ENCODE data around the gene LPAR1.

The LPAR1 gene

DNA sequence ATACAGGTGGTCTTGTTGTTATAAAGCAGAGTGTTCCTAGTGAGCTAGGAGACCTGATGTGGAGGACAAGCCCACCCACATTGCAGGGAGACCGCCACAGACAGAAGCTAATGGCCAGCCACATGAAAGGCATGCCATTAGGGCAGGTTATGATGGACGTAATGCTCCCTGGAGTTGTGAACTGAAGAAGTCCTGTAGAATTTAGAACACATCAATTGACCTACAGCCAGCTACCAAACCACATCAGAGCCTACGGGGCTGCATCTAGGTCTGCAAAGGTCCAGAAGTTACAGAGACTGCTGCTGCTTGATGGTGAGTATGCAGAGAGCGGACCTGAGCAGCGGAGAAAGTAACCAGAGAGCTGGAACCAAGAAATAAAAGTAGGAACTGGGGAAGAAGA lies 116.6 kb downstream of the LPAR1 start:
- intact Hi-C loops (cut with DNase I; ENCODE audit: low total_unique reads): no loop called here
- no peak overlapping the region for H3K27ac ChIP-seq
- TF ChIP-seq, protein P1, sequence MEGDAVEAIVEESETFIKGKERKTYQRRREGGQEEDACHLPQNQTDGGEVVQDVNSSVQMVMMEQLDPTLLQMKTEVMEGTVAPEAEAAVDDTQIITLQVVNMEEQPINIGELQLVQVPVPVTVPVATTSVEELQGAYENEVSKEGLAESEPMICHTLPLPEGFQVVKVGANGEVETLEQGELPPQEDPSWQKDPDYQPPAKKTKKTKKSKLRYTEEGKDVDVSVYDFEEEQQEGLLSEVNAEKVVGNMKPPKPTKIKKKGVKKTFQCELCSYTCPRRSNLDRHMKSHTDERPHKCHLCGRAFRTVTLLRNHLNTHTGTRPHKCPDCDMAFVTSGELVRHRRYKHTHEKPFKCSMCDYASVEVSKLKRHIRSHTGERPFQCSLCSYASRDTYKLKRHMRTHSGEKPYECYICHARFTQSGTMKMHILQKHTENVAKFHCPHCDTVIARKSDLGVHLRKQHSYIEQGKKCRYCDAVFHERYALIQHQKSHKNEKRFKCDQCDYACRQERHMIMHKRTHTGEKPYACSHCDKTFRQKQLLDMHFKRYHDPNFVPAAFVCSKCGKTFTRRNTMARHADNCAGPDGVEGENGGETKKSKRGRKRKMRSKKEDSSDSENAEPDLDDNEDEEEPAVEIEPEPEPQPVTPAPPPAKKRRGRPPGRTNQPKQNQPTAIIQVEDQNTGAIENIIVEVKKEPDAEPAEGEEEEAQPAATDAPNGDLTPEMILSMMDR (IDR thresholded peaks at IDR 0.05): no peak
- no peaks in the 10 kb centered on the region for H3K27me3 ChIP-seq
- no peak overlapping the region for H3K4me3 ChIP-seq
- H3K4me1 ChIP-seq: peaks cover 0 to 43% (median 9%) of the 10 kb centered on the region in 4 donors
- H3K36me3 ChIP-seq: no peaks in the 10 kb centered on the region
- H3K9me3 ChIP-seq: no peaks in the 10 kb centered on the region
- DNase-seq: no peak

DNA sequence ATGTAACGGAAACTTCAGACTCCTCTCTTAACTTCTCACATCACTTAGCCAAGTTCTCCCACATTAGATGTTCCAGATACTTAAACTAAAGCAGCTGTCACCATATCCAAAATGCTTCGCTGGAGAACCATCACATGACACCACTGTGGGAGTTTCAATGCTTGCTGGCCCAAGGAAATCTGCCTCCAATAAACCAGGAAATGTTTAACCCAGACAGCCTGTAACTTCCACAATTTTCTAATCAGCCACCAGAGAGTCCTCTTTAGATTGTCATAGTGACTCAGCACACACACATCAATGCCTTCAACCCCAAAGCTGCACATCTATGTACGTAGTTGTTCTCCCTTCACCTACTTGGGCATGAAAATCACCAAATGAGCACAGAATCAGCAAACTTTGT lies 118.7 kb downstream of the LPAR1 start:
- intact Hi-C loops (cut with DNase I; ENCODE audit: low total_unique reads): no loop called here
- Histone ChIP-seq H3K27ac (peak overlapping the region in 1 of 2 donors; percentile 20), H3K36me3 (no peaks in the 10 kb centered on the region), H3K4me1 (peaks cover 0 to 43% (median 9%) of the 10 kb centered on the region in 4 donors), H3K27me3 (no peaks in the 10 kb centered on the region), H3K4me3 (no peak overlapping the region), H3K9me3 (no peaks in the 10 kb centered on the region)
- no peak for DNase-seq
- TF ChIP-seq, protein P1 (IDR thresholded peaks at IDR 0.05): no peak

DNA sequence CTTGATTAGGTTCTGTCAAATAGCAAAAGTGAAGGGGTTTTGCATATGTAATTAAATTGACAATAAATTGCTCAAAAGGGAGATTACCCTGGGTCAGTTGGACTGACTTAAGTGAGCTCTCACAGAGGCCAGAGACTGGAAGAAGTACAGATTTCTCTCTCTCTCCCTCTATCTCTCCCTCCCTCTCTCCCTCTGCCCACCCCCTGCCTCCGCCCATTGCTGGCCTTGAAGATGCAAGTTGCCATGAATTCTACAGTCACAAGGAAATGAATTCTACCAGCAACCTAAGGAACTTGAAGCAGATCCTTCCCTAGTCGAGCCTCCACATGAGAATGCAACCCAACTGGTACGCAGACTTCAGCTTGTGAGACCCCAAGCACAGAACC lies 119.2 kb downstream of the LPAR1 start:
- no peak for DNase-seq
- H3K4me1 ChIP-seq: peaks cover 0 to 49% (median 10%) of the 10 kb centered on the region in 4 donors
- no peaks in the 10 kb centered on the region for H3K27me3 ChIP-seq
- no peak overlapping the region for H3K4me3 ChIP-seq
- intact Hi-C loops (cut with DNase I; ENCODE audit: low total_unique reads): no loop called here
- H3K27ac ChIP-seq: peak overlapping the region in 1 of 2 donors; percentile 30
- no peaks in the 10 kb centered on the region for H3K36me3 ChIP-seq
- H3K9me3 ChIP-seq: no peaks in the 10 kb centered on the region
- TF ChIP-seq, protein P1 (IDR thresholded peaks at IDR 0.05): no peak

DNA sequence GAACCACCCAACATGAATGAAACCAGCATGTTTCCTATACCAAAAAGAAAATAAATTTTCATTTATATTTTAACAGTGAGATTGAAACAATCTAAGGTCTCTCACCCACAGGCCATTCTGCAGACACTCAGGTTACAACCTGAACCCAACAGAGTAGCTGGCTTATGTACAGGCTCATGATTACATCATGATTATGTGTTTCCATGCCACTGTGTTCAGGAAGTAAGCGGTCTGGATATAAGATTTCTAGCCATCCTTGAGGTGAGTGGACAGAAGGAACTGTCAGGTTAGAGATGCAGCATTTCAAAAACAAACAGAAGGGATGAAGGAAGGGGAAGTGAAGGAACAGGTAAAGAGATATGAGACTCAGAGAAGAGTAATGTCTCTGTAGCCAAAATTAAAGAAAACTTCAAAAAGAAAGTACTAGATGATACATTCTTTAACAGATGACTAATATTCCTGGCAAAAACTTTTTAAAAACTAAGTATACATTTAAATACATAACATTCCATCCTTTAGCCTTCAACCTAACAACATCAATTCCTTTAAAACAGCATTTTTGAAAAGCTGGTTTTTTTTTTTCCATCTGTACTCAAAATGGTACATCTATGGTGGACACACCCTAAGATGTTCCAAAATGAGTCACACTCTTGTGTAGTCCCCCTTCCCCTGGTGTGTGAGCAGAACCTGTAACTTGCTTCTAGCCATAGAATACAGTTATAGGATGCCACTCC lies 119.8 kb downstream of the LPAR1 start:
- TF ChIP-seq, protein P1 (IDR thresholded peaks at IDR 0.05): no peak
- H3K27me3 ChIP-seq: no peaks in the 10 kb centered on the region
- DNase-seq: no peak
- no peak overlapping the region for H3K4me3 ChIP-seq
- H3K27ac ChIP-seq: peak overlapping the region in 1 of 2 donors; percentile 30
- no peaks in the 10 kb centered on the region for H3K9me3 ChIP-seq
- intact Hi-C loops (cut with DNase I; ENCODE audit: low total_unique reads): no loop called here
- no peaks in the 10 kb centered on the region for H3K36me3 ChIP-seq
- H3K4me1 ChIP-seq: peaks cover 0 to 54% (median 13%) of the 10 kb centered on the region in 4 donors

DNA sequence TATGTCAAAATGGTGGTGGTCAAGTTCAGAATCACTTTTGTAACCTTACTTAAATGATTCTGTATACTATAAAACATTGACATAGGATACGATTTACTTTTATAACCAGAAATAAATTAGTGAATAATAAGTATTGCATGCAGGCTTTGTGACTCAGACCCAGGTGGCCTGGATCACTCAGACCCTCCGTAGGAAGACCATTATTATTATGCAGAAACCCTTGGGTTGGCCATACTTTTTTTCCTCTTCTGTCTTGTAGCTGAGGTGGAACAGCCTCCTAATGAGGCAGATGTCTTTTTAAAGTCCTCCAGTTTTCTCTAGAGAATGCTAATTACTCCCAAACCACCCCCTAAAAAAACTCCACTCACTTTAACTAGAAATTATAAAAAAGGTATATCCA lies 121.9 kb downstream of the LPAR1 start:
- DNase-seq: no peak
- peaks cover 0 to 67% (median 19%) of the 10 kb centered on the region in 4 donors for H3K4me1 ChIP-seq
- intact Hi-C loops (cut with DNase I; ENCODE audit: low total_unique reads): no loop called here
- H3K36me3 ChIP-seq: no peaks in the 10 kb centered on the region
- H3K4me3 ChIP-seq: no peak overlapping the region
- TF ChIP-seq, protein P1 (IDR thresholded peaks at IDR 0.05): no peak
- no peaks in the 10 kb centered on the region for H3K9me3 ChIP-seq
- no peak overlapping the region for H3K27ac ChIP-seq
- no peaks in the 10 kb centered on the region for H3K27me3 ChIP-seq

All from tibial artery (tissue), 4 donors.